Thyroid gland (tissue), 4 donors: ENCODE results near the gene PPP1R3G.

ENCODE experiments used
- CTCF ChIP-seq, 6 experiments: fragments of 200-600 bp in 3 of 6; fragments of 450-650 bp in 3 of 6; sonication (generic) in 3 of 6; IDR thresholded peaks; one replicate each; pipeline ENCODE4 v1.5.1; 2016 to 2019; ENCODE audit warnings: antibody characterized with exemption in 6 of 6, mild to moderate bottlenecking in 2 of 6, inconsistent platforms in 1 of 6, moderate library complexity in 1 of 6
- POLR2A ChIP-seq, 2 donors: fragments of 450-650 bp; IDR thresholded peaks; one replicate each; pipeline ENCODE4 v1.6.1; 2017; ENCODE audit warnings: antibody characterized with exemption in 2 of 2, mild to moderate bottlenecking in 2 of 2, moderate library complexity in 1 of 2

GRCh38 chr6:5089481-5090438 is 4.6 kb downstream of the PPP1R3G start:
- no peak for TF ChIP-seq CTCF (IDR thresholded peaks at IDR 0.05)
- TF ChIP-seq POLR2A (IDR thresholded peaks at IDR 0.05) = no peak
